ENCODE results near the gene HOXA4.

The HOXA4 gene

GRCh38 chr7:27130540-27131389 lies at the start of gene HOXA4:
HOXA4 (minus strand) TSS chr7:27130757; CDS start chr7:27130733, 24 bp downstream.
- H2AFZ ChIP-seq (ENCODE audit: low read length): no peak within 1 kb of the TSS
- no peak for DNase-seq
- H3K4me2 ChIP-seq (ENCODE audit: low read depth, low read length): no peak within 1 kb of the TSS

GRCh38 chr7:27179503-27180430 lies 49.2 kb upstream of the HOXA4 start:
- H3K9ac ChIP-seq (ENCODE audit: low read length): no peak overlapping the region
- no peaks in the 10 kb centered on the region for H3K4me1 ChIP-seq (ENCODE audit: low read length)
- TF ChIP-seq EZH2phosphoT487 (IDR thresholded peaks at IDR 0.05; ENCODE audit: low read length) (no peak), CTCF (IDR thresholded peaks at IDR 0.05; ENCODE audit: low read length) (peak; percentile 49)
- no peaks in the 10 kb centered on the region for H3K79me2 ChIP-seq (ENCODE audit: low read length)
- H3K36me3 ChIP-seq (replicated peaks; ENCODE audit: insufficient read depth, low read length): no peaks in the 10 kb centered on the region
- peaks cover 60% of the 10 kb centered on the region for H3K27me3 ChIP-seq (replicated peaks; ENCODE audit: insufficient read depth, low read length)
- no peaks in the 10 kb centered on the region for H3K9me3 ChIP-seq (replicated peaks; ENCODE audit: insufficient read depth, low read length)
- H3K9me2 ChIP-seq (replicated peaks; ENCODE audit: insufficient read depth, low read length): no peaks in the 10 kb centered on the region
- DNase-seq: no peak
- peak overlapping the region; percentile 8; the same call in 1 of the 2 replicates for H3K4me2 ChIP-seq (ENCODE audit: low read depth, low read length)
- no peaks in the 10 kb centered on the region for H3F3A ChIP-seq (ENCODE audit: insufficient read depth, low read length)
- H2AFZ ChIP-seq (ENCODE audit: low read length): no peak overlapping the region
- no peak overlapping the region for H3K4me3 ChIP-seq (ENCODE audit: low read length)
- no peak overlapping the region for H3K27ac ChIP-seq (ENCODE audit: low read length)
- no peaks in the 10 kb centered on the region for H4K20me1 ChIP-seq (ENCODE audit: insufficient read depth, low read length)

More at GRCh38 chr7:27130540-27131389, at the start of gene HOXA4:
- Histone ChIP-seq H3F3A (ENCODE audit: insufficient read depth, low read length) (no peaks in the 10 kb centered on the region), H3K27me3 (replicated peaks; ENCODE audit: insufficient read depth, low read length) (peaks cover 3% of the 10 kb centered on the region; the same call in 1 of the 2 replicates), H3K9me2 (replicated peaks; ENCODE audit: insufficient read depth, low read length) (no peaks in the 10 kb centered on the region), H3K36me3 (replicated peaks; ENCODE audit: insufficient read depth, low read length) (no peaks in the 10 kb centered on the region), H3K4me3 (ENCODE audit: low read length) (no peak within 1 kb of the TSS), H3K27ac (ENCODE audit: low read length) (no peak within 1 kb of the TSS), H3K79me2 (ENCODE audit: low read length) (no peaks in the 10 kb centered on the region), H3K9me3 (replicated peaks; ENCODE audit: insufficient read depth, low read length) (no peaks in the 10 kb centered on the region), H3K9ac (ENCODE audit: low read length) (no peak within 1 kb of the TSS), H3K4me1 (ENCODE audit: low read length) (no peaks in the 10 kb centered on the region), H4K20me1 (ENCODE audit: insufficient read depth, low read length) (no peaks in the 10 kb centered on the region)
- TF ChIP-seq CTCF (IDR thresholded peaks at IDR 0.05; ENCODE audit: low read length) (no peak), EZH2phosphoT487 (IDR thresholded peaks at IDR 0.05; ENCODE audit: low read length) (no peak), EZH2 (optimal IDR thresholded peaks at IDR 0.05; ENCODE audit: low read depth, low read length) (no peak)

- Histone ChIP-seq H3K9ac (ENCODE audit: low read length) (no peak overlapping the region), H4K20me1 (ENCODE audit: insufficient read depth, low read length) (no peaks in the 10 kb centered on the region), H3K4me3 (ENCODE audit: low read length) (no peak overlapping the region), H3K27ac (ENCODE audit: low read length) (no peak overlapping the region), H2AFZ (ENCODE audit: low read length) (no peak overlapping the region), H3F3A (ENCODE audit: insufficient read depth, low read length) (no peaks in the 10 kb centered on the region), H3K4me2 (ENCODE audit: low read depth, low read length) (no peak overlapping the region), H3K4me1 (ENCODE audit: low read length) (no peaks in the 10 kb centered on the region), H3K79me2 (ENCODE audit: low read length) (no peaks in the 10 kb centered on the region), H3K36me3 (replicated peaks; ENCODE audit: insufficient read depth, low read length) (no peaks in the 10 kb centered on the region), H3K27me3 (replicated peaks; ENCODE audit: insufficient read depth, low read length) (peaks cover 62% of the 10 kb centered on the region), H3K9me2 (replicated peaks; ENCODE audit: insufficient read depth, low read length) (no peaks in the 10 kb centered on the region), H3K9me3 (replicated peaks; ENCODE audit: insufficient read depth, low read length) (no peaks in the 10 kb centered on the region)
- no peak for DNase-seq
- no peak for TF ChIP-seq EZH2 (optimal IDR thresholded peaks at IDR 0.05; ENCODE audit: low read depth, low read length)
- no peak for TF ChIP-seq CTCF (IDR thresholded peaks at IDR 0.05; ENCODE audit: low read length)
- TF ChIP-seq EZH2phosphoT487 (IDR thresholded peaks at IDR 0.05; ENCODE audit: low read length): no peak
These were observed 48.5 kb upstream of the HOXA4 start for GRCh38 chr7:27179030-27179429.
